GM18519 (cell line): ENCODE data around the gene SNAPC5.
"Not testable (repeated sequence)": the region's sequence is repeated elsewhere in the genome, so short reads cannot be mapped to it uniquely, and the experiment has no call there.

ENCODE experiments used
- ATAC-seq: cut with Tn5 transposase; IDR thresholded peaks from one replicate; pipeline ENCODE4 v1.9.1; 2021; ENCODE audit warnings: mild to moderate bottlenecking, moderate library complexity; ENCODE audit not compliant: unreplicated experiment, low FRiP score

Gene SNAPC5, protein sequence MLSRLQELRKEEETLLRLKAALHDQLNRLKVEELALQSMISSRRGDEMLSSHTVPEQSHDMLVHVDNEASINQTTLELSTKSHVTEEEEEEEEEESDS

GRCh38 chr15:66497502-66498455 is at the start of gene SNAPC5:
SNAPC5 (minus strand) TSS chr15:66497762; CDS start chr15:66497731, 31 bp downstream.
- ATAC-seq: peak; percentile 65

GRCh38 chr15:66545255-66545654 is 47.7 kb upstream of the SNAPC5 start:
- ATAC-seq: no peak

GRCh38 chr15:66542896-66543295 is 45.3 kb upstream of the SNAPC5 start:
- ATAC-seq: no peak

DNA sequence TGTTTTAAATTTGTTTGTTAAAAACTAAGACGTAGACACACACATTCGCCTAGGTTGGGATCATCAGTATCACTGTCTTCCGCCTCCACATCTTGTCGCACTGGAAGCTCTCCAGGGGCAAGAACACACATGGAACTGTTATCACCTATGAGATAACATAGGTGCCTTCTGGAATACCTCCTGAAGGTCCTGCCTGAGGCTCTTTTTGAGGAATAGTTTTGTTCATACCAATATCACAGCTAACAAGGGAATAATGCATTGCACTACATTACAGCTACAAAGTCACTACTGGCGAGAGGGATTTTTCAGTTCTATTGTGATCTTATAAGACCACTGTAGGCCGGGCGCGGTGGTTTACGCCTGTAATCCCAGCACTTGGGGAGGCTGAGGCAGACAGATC is 37.5 kb upstream of the SNAPC5 start:
- no peak for ATAC-seq

GRCh38 chr15:66524838-66525237 is 27.3 kb upstream of the SNAPC5 start:
- ATAC-seq: no peak

DNA sequence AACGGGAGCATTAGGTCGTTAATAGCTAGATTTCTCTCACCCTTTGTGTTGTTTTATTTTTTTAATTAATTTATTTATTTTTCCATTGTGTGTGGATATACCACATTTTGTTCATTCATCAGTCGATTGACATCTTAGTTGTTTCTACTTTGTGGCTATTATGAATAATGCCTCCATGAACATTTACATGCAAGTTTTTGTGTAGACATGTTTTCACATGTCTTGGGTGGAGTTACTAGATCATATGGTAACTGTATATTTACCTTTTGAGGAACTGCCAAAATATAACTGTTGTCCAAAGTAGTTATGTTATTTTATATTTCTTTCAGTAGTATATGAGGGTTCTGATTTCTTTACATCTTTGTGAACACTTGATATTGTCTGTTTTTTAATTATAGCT is 26.4 kb upstream of the SNAPC5 start:
- no peak for ATAC-seq

DNA sequence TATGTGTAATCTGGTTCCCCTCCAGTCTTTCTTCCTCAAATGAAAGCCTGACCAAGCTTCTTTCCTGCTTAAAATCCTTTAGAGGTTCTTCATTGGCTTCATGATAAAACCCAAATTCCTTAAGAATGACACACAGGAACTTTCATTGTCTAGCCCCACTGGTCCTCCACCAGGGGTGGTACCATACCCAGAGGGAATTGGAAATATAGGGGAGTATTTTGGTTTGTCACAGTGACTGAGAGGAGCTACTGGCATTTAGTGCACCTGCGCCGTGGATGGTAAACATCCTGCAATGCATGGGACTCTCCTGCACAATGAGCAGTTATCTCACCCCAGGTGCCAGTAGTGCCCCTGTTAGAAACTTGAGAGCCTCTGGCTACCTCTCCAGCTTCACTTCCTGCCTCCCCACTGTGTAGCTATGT is 18.4 kb upstream of the SNAPC5 start:
- no peak for ATAC-seq

DNA sequence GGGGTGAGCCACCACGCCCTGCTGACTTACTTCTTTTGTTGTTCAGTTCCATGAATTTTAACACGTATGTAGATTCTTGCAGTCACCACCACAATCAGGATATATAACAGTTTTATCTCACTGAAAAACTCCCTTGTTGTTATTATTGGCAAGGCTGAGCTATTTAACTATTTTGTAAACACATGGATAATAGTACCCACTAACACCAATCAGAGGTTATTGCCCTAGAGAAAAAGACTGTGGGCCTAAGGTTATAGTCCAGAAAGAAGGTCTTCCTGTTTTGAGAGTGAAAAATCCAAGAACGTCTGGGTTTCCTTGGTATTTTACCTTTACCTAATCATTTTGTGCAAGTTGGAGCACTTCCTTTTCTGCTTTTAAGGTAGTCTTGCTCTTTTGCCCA is 17.0 kb upstream of the SNAPC5 start:
- no peak for ATAC-seq

DNA sequence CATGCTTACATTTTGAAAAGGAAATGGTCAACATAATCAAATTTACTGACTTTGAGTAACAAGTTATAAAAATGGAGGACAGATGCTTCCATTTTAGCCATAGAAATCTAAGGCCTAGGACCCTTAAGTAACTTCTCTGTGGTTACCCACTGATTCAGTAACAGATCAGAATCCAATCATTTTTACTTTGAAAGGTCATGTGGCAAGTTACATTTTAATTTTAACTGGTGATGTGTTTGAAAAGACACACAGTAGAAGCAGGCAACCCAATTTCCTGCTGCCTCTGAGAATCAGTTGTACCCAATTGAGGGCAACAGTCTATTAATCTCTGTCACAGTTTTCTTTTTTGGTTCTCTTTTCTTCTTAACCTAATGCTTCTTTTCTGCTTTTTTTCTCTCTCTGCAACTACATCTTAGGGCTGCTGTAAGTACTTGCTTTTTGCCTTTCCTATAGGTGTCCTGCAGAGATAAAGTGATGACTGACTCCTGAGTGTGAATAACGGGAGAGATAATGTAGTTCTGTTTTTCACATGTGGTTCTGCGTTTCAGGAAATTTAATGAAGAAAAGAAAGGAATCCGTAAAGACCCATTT is 10.8 kb upstream of the SNAPC5 start:
- ATAC-seq: no peak

- ATAC-seq: no peak
Measured at GRCh38 chr15:66505818-66506217, 8.3 kb upstream of the SNAPC5 start.

- no peak for ATAC-seq
Measured at GRCh38 chr15:66505430-66505811, 7.9 kb upstream of the SNAPC5 start.

- peak; percentile 44 for ATAC-seq
Measured at GRCh38 chr15:66504563-66505429, 7.2 kb upstream of the SNAPC5 start, which contains the start of the genes RPL4 and ZWILCH. RPL4 (minus strand) TSS chr15:66504855; CDS start chr15:66504790, 65 bp downstream. ZWILCH (plus strand) TSS chr15:66505326; CDS start chr15:66505339, 13 bp downstream.

DNA sequence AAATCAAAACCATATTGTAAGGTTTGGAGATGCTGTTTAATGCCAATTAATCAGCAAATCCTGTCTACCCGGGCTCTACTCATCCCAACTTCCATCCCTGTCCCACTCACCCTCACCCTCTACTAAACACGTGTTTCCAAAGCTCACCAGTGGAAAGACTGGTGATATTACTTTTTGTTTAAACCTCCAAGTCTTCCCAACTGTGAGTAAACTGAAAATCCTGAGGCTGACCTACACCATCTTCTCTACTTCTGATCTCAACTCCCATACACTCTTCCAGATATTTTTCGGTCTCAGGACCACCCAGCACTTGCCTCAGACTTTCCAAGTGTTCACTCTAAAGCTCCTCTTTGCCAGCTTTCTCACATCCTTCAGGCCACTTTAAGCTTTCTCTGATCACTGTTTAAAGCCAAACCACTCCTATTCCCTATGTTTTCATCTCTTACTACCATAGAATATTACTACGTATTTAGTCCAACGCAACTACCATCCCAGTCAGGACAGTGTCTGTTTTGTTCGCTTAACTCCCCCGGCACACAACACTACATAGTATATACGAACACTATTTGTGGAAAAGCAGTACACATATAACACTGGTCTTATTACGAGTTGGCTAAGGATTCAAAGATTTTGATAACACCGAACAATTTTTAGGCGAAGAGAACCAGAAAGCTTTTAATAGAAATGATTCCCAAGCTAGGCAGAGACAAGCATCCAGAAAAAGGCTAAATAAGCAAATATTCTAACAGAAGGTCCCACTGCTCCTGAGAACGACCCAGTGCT is 6.4 kb upstream of the SNAPC5 start:
- no peak for ATAC-seq

DNA sequence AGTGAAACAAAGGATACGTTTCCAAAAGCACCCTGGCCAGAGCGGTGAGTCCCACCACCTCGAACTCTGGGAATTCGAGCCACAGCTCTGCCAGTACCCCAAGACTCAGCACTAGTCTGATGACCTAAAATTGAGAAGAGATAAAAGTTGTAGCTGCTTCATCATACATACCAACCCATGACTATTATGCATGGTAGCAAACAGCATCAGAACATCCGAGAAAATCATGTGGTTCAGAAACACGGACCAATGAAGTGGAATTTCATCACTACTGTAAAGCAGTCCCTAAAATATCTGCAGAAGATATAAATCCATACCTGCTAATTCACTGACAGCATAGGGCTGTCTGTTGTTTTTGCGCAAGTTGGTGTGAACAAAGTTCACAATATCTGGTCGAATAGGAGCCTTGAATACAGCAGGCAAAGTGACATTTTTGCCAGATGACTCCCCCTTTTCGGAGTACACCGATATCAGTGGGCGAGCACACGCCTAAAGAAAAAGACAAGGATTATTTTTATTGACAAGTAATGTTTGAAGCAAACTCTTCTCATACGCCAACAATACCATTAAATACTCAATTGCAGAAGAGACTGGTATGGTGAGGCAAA is 5.6 kb upstream of the SNAPC5 start:
- ATAC-seq: not testable (repeated sequence)

DNA sequence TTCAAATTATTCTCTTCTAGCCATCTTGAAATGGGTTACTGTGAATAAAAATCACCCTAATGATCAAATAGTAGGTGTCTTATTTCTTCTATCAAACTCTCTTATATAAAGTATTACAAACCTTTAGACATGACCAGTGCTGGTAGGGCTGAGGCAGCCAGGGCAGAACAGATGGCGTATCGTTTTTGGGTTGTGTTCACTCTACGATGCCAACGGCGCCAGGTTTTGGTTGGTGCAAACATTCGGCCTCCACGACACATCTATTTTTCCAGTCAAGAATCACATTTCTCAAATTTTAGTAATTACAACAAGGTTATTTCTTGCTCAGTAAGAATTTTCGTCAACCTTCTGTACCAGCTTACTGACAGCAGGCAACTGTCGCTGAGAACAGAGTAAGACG is 4.9 kb upstream of the SNAPC5 start:
- no peak for ATAC-seq

GRCh38 chr15:66500346-66500745 is 2.8 kb upstream of the SNAPC5 start:
- ATAC-seq: not testable (repeated sequence)

- ATAC-seq: no peak
Measured at GRCh38 chr15:66498501-66499386, 1.2 kb upstream of the SNAPC5 start.

DNA sequence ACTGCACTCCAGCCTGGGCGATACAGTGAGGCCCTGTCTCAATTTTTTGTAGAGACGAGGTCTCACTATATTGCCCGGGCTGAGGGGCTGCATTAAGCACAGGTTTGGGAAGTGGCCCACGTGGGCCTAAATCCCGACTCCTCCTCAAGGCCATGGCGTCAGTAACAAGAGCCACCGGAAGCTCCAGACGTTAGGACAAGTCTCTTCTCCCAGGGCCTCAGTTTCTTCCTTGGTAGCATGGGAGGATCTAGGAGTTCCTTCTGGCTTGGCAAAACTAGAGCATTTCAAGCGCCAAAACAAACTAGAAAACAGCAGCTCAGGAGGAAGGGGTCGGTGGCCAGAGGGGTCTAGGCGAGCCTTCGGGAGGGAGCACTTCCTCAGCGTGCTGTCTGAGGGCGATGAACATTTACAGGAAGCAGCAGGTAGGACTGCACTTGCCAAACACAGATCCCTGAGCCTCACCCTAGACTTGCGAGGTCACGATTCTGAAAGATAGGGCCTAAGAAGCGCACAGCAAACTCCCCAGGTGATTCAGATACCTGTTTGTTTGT is 536 bp downstream of the SNAPC5 start:
- peak; percentile 5 for ATAC-seq
